Fibroblast of pulmonary artery (primary cell): ENCODE measurements around the gene HARS1.

ENCODE experiments used
- DNase-seq: peaks from one replicate; pipeline ENCODE4 v3.0.0-alpha.2; 2010; ENCODE audit warnings: low read depth
- H3K4me3 ChIP-seq: replicated peaks from 2 replicates; pipeline ENCODE4 v1.5.1; 2011; ENCODE audit warnings: low read depth, mild to moderate bottlenecking, control low read depth, low read length, moderate library complexity
- CTCF ChIP-seq: IDR thresholded peaks from 2 replicates; pipeline ENCODE4 v1.5.1; 2011; ENCODE audit warnings: mild to moderate bottlenecking, control low read depth, low read length, inconsistent platforms; ENCODE audit errors: missing control alignments

Gene HARS1

GRCh38 chr5:140637371-140638100 is 53.6 kb downstream of the HARS1 start:
- TF ChIP-seq CTCF = no peak
- no peak for DNase-seq
- H3K4me3 ChIP-seq = no peak overlapping the region

- DNase-seq = no peak
- TF ChIP-seq CTCF = no peak
- H3K4me3 ChIP-seq = no peak overlapping the region
Measured at GRCh38 chr5:140635291-140636257, 55.6 kb downstream of the HARS1 start.

GRCh38 chr5:140634103-140634502 is 57.1 kb downstream of the HARS1 start:
- DNase-seq = no peak

GRCh38 chr5:140633501-140633900 is 57.7 kb downstream of the HARS1 start:
- H3K4me3 ChIP-seq = no peak overlapping the region
- no peak for TF ChIP-seq CTCF
- no peak for DNase-seq

More at GRCh38 chr5:140634103-140634502, 57.1 kb downstream of the HARS1 start:
- no peak for TF ChIP-seq CTCF
- no peak overlapping the region for H3K4me3 ChIP-seq

- DNase-seq = peak; percentile 40
- peak; percentile 1 for TF ChIP-seq CTCF
- peak within 1 kb of the TSS; percentile 52 for H3K4me3 ChIP-seq
Measured at GRCh38 chr5:140633021-140633471, 58.1 kb downstream of the HARS1 start, which contains the start of gene CD14. CD14 (minus strand) TSS chr5:140633175; CDS start chr5:140633071, 104 bp downstream.

- DNase-seq = peak; percentile 78
- no peak for TF ChIP-seq CTCF
- H3K4me3 ChIP-seq = peak overlapping the region; percentile 52
Measured at GRCh38 chr5:140632366-140633020, 58.7 kb downstream of the HARS1 start.
